CD14-positive monocyte (primary cell): ENCODE data around the gene MMP1. TPM values are rescaled to one million over a fixed set of nuclear protein-coding genes. Genes with fewer than 3 reads are reported as not detected.
A peak's percentile ranks its signal among the peaks of the same experiment; 100 is the strongest.
"Not testable (repeated sequence)": the region's sequence is repeated elsewhere in the genome, so short reads cannot be mapped to it uniquely, and the experiment has no call there.

Source experiments
- DNase-seq, 3 donors: peaks; one replicate each; pipeline ENCODE4 v3.0.0-alpha.2; 2011 to 2022
- H2AFZ ChIP-seq: 2 replicates; pipeline ENCODE4 v1.6.0; 2012; ENCODE audit warnings: mild to moderate bottlenecking, low read depth, low read length, inconsistent platforms; ENCODE audit not compliant: insufficient read depth, poor library complexity, severe bottlenecking
- H3K27ac ChIP-seq, 2 donors: 1 replicate in 1 of 2; 2 replicates in 1 of 2; pipeline ENCODE4 v1.5.1; 2012 to 2013; ENCODE audit warnings: low read length in 2 of 2, control low read depth in 1 of 2, inconsistent platforms in 1 of 2, low read depth in 1 of 2, mild to moderate bottlenecking in 1 of 2
- H3K27me3 ChIP-seq, 2 donors: one replicate each; pipeline versions ENCODE4 v1.6.0 to v1.6.1; 2011 to 2013; ENCODE audit warnings: low read length in 2 of 2; ENCODE audit not compliant: control insufficient read depth in 2 of 2, insufficient read depth in 2 of 2
- H3K36me3 ChIP-seq, 2 donors: replicated peaks in 1 of 2; 1 replicate in 1 of 2; 2 replicates in 1 of 2; pipeline versions ENCODE4 v1.5.1 to v1.6.1; 2012 to 2013; ENCODE audit warnings: low read length in 2 of 2, control low read depth in 1 of 2, inconsistent platforms in 1 of 2, mild to moderate bottlenecking in 1 of 2; ENCODE audit not compliant: insufficient read depth in 2 of 2, control insufficient read depth in 1 of 2
- H3K4me1 ChIP-seq, 2 donors: 1 replicate in 1 of 2; 2 replicates in 1 of 2; pipeline versions ENCODE4 v1.5.1 to v1.6.1; 2012 to 2013; ENCODE audit warnings: low read length in 2 of 2, control low read depth in 1 of 2, inconsistent platforms in 1 of 2, mild to moderate bottlenecking in 1 of 2, moderate library complexity in 1 of 2; ENCODE audit not compliant: insufficient read depth in 2 of 2, control insufficient read depth in 1 of 2
- H3K4me2 ChIP-seq: replicated peaks from 2 replicates; pipeline ENCODE3; 2012; ENCODE audit warnings: low read length, moderate library complexity, mild to moderate bottlenecking; ENCODE audit not compliant: poor library complexity, severe bottlenecking; ENCODE audit errors: extremely low read depth
- H3K4me3 ChIP-seq, 3 experiments: fragments of 200-600 bp in 1 of 3; sonication (generic) in 1 of 3; replicated peaks in 1 of 3; 1 replicate in 2 of 3; 2 replicates in 1 of 3; pipeline ENCODE4 v1.5.1; 2011 to 2013; ENCODE audit warnings: low read length in 3 of 3, mild to moderate bottlenecking in 3 of 3, control low read depth in 2 of 3, low read depth in 2 of 3, inconsistent platforms in 1 of 3, moderate library complexity in 1 of 3
- H3K79me2 ChIP-seq: 2 replicates; pipeline ENCODE4 v1.6.0; 2012; ENCODE audit warnings: mild to moderate bottlenecking, control low read depth, inconsistent platforms, low read length, moderate library complexity; ENCODE audit not compliant: insufficient read depth
- H3K9ac ChIP-seq: 2 replicates; pipeline ENCODE4 v1.6.0; 2017; ENCODE audit warnings: low read length, mild to moderate bottlenecking; ENCODE audit not compliant: insufficient read depth, poor library complexity, severe bottlenecking
- H3K9me3 ChIP-seq, 2 donors: replicated peaks in 1 of 2; 1 replicate in 1 of 2; 2 replicates in 1 of 2; pipeline versions ENCODE4 v1.5.1 to v1.6.1; 2012 to 2013; ENCODE audit warnings: low read length in 2 of 2, control low read depth in 1 of 2; ENCODE audit not compliant: control insufficient read depth in 1 of 2, insufficient read depth in 1 of 2
- H4K20me1 ChIP-seq: 2 replicates; pipeline ENCODE4 v1.6.0; 2012; ENCODE audit warnings: mild to moderate bottlenecking, low read length, control low read depth, moderate library complexity; ENCODE audit not compliant: insufficient read depth
- H3K27ac Mint-ChIP-seq, 7 donors: one replicate each; pipeline ENCODE4 v1.8.0; 2020; ENCODE audit warnings: mild to moderate bottlenecking in 7 of 7, mixed read lengths in 7 of 7, moderate library complexity in 6 of 7, inconsistent platforms in 2 of 7
- H3K27me3 Mint-ChIP-seq, 3 donors: one replicate each; pipeline ENCODE4 v1.8.0; 2021 to 2022; ENCODE audit warnings: low read depth in 3 of 3, mild to moderate bottlenecking in 3 of 3, mixed read lengths in 3 of 3, moderate library complexity in 3 of 3, inconsistent platforms in 1 of 3
- H3K36me3 Mint-ChIP-seq, 2 donors: one replicate each; pipeline ENCODE4 v1.8.0; 2020; ENCODE audit warnings: mixed read lengths in 2 of 2, inconsistent platforms in 1 of 2, mild to moderate bottlenecking in 1 of 2
- H3K4me1 Mint-ChIP-seq: one replicate; pipeline ENCODE4 v1.8.0; 2020; ENCODE audit warnings: mild to moderate bottlenecking, mixed read lengths
- H3K4me3 Mint-ChIP-seq, 2 donors: one replicate each; pipeline ENCODE4 v1.8.0; 2020; ENCODE audit warnings: mild to moderate bottlenecking in 2 of 2, mixed read lengths in 2 of 2, moderate library complexity in 1 of 2
- H3K9me3 Mint-ChIP-seq, 7 donors: one replicate each; pipeline ENCODE4 v1.8.0; 2020 to 2022; ENCODE audit warnings: mixed read lengths in 7 of 7, mild to moderate bottlenecking in 6 of 7, moderate library complexity in 6 of 7, inconsistent platforms in 2 of 7
- CTCF ChIP-seq: fragments of 200-600 bp; IDR thresholded peaks from one replicate; pipeline ENCODE4 v1.8.0; 2022; ENCODE audit warnings: antibody characterized with exemption, mild to moderate bottlenecking
- WGBS: methylation state at CpG from one replicate; pipeline ENCODE4 v1.1.5; 2013; ENCODE audit warnings: missing lambda C conversion rate; ENCODE audit not compliant: insufficient coverage; 5-methylcytosine and 5-hydroxymethylcytosine counted together
- intact Hi-C, 2 donors: fragments of 100-400 bp; cut with micrococcal nuclease; formaldehyde crosslinking; loops; one replicate each; pipeline versions ENCODE4 v1.15.0 to v1.15.1; 2023
- polyA plus RNA-seq, 3 donors: library from polyadenylated mRNA; depleted of rRNA in 1 of 3; unstranded in 2 of 3; stranded (reverse) in 1 of 3; fragments of 300-500 nt in 2 of 3; fragments of >200 nt in 1 of 3; fragmentation: Illumina TruSeq in 2 of 3; gene quantifications; 1 replicate in 2 of 3; 2 replicates in 1 of 3; pipeline ENCODE4 v1.2.3, GENCODE V29; 2012 to 2021

The MMP1 gene
- polyA plus RNA-seq, 3 donors, result not detected

- Mint-ChIP-seq H3K27ac (no peak overlapping the region), H3K9me3 (peaks cover 0 to 4% (median 0%) of the 10 kb centered on the region in 7 donors), H3K4me3 (peak overlapping the region in 1 of 2 donors; percentile 19), H3K36me3 (no peaks in the 10 kb centered on the region), H3K27me3 (peaks cover 37 to 58% (median 40%) of the 10 kb centered on the region in 3 donors), H3K4me1 (peaks cover 3% of the 10 kb centered on the region)
- no peak for TF ChIP-seq CTCF
- Histone ChIP-seq H3K36me3 (no peaks in the 10 kb centered on the region), H3K9me3 (no peaks in the 10 kb centered on the region), H3K4me3 (no peak overlapping the region), H3K27ac (no peak overlapping the region), H3K9ac (no peak overlapping the region), H4K20me1 (no peaks in the 10 kb centered on the region), H3K79me2 (no peaks in the 10 kb centered on the region), H3K4me1 (no peaks in the 10 kb centered on the region), H2AFZ (no peak overlapping the region), H3K4me2 (no peak overlapping the region), H3K27me3 (peaks cover 27 to 50% of the 10 kb centered on the region in 2 donors)
- no peak for DNase-seq
- intact Hi-C loops, result no loop called here
Observed at GRCh38 chr11:102751673-102752072, 46.3 kb downstream of the MMP1 start.

GRCh38 chr11:102749101-102749722, 48.7 kb downstream of the MMP1 start:
- Histone ChIP-seq H3K4me2 (no peak overlapping the region), H3K9me3 (no peaks in the 10 kb centered on the region), H3K9ac (no peak overlapping the region), H4K20me1 (no peaks in the 10 kb centered on the region), H3K27ac (no peak overlapping the region), H3K4me3 (no peak overlapping the region), H3K4me1 (no peaks in the 10 kb centered on the region), H2AFZ (no peak overlapping the region), H3K27me3 (peaks cover 14 to 26% of the 10 kb centered on the region in 2 donors), H3K36me3 (no peaks in the 10 kb centered on the region), H3K79me2 (no peaks in the 10 kb centered on the region)
- Mint-ChIP-seq H3K27ac (no peak overlapping the region), H3K9me3 (peaks cover 0 to 6% (median 4%) of the 10 kb centered on the region in 7 donors), H3K36me3 (no peaks in the 10 kb centered on the region), H3K4me1 (peaks cover 3% of the 10 kb centered on the region), H3K27me3 (peaks cover 20 to 42% (median 21%) of the 10 kb centered on the region in 3 donors), H3K4me3 (no peak overlapping the region)
- TF ChIP-seq CTCF, result no peak
- peak in 2 of 3 donors; percentile 8 to 60 for DNase-seq
- intact Hi-C loops, result no loop called here

GRCh38 chr11:102746746-102747578, 51.0 kb downstream of the MMP1 start:
- peaks cover 8 to 14% of the 10 kb centered on the region in 2 donors for H3K27me3 ChIP-seq
- H3K9ac ChIP-seq, H3K4me3 Mint-ChIP-seq, H3K9me3 ChIP-seq, H3K9me3 Mint-ChIP-seq, H3K4me1 Mint-ChIP-seq, H3K4me2 ChIP-seq, H3K36me3 ChIP-seq, H4K20me1 ChIP-seq, H2AFZ ChIP-seq, H3K36me3 Mint-ChIP-seq, H3K27ac Mint-ChIP-seq, H3K27ac ChIP-seq, H3K79me2 ChIP-seq, H3K4me1 ChIP-seq, DNase-seq, intact Hi-C loops, H3K4me3 ChIP-seq: not testable (repeated sequence)
- H3K27me3 Mint-ChIP-seq, result peaks cover 9 to 25% (median 10%) of the 10 kb centered on the region in 3 donors
- 95% methylated on average over 18 of the region's 32 CpGs for WGBS
